ENCODE results near the gene LBX1. TPM values are rescaled to one million over a fixed set of nuclear protein-coding genes. Genes with fewer than 3 reads are reported as not detected.

LBX1 gene
- total RNA-seq, 1 donor from 2014 or later = not detected

DNA sequence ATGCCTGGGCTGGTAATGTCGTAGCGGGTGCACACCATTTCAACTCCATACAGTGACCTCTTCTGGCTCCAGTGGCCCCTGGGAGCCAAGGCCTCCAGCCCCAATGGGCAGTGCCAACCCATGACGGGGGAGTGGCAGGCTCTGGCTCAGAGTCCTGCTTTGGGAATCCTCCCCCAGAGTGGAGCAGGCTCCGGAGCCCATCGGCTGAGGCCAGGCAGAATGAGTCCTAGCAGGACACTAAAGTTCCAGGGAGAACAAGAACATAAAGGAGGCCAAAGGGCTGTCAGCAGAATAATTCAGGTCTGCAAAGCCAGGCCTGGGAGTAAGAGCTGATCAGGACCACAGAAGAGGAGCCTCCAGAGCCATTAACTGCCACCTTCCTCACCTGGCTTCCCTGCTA is 33.3 kb downstream of the LBX1 start:
- no peak overlapping the region for H3K4me3 ChIP-seq
- no peaks in the 10 kb centered on the region for H3K36me3 ChIP-seq
- no peaks in the 10 kb centered on the region for H3K27me3 ChIP-seq
- TF ChIP-seq, protein P1, sequence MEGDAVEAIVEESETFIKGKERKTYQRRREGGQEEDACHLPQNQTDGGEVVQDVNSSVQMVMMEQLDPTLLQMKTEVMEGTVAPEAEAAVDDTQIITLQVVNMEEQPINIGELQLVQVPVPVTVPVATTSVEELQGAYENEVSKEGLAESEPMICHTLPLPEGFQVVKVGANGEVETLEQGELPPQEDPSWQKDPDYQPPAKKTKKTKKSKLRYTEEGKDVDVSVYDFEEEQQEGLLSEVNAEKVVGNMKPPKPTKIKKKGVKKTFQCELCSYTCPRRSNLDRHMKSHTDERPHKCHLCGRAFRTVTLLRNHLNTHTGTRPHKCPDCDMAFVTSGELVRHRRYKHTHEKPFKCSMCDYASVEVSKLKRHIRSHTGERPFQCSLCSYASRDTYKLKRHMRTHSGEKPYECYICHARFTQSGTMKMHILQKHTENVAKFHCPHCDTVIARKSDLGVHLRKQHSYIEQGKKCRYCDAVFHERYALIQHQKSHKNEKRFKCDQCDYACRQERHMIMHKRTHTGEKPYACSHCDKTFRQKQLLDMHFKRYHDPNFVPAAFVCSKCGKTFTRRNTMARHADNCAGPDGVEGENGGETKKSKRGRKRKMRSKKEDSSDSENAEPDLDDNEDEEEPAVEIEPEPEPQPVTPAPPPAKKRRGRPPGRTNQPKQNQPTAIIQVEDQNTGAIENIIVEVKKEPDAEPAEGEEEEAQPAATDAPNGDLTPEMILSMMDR (IDR thresholded peaks at IDR 0.05) = no peak
- TF ChIP-seq POLR2A (IDR thresholded peaks at IDR 0.05) = no peak
- intact Hi-C loops (cut with DNase I) = no loop called here
- H3K27ac ChIP-seq = no peak overlapping the region
- no peaks in the 10 kb centered on the region for H3K4me1 ChIP-seq
- H3K9me3 ChIP-seq = no peaks in the 10 kb centered on the region
- DNase-seq (ENCODE audit: extremely low spot score in 2 of 2) = no peak

DNA sequence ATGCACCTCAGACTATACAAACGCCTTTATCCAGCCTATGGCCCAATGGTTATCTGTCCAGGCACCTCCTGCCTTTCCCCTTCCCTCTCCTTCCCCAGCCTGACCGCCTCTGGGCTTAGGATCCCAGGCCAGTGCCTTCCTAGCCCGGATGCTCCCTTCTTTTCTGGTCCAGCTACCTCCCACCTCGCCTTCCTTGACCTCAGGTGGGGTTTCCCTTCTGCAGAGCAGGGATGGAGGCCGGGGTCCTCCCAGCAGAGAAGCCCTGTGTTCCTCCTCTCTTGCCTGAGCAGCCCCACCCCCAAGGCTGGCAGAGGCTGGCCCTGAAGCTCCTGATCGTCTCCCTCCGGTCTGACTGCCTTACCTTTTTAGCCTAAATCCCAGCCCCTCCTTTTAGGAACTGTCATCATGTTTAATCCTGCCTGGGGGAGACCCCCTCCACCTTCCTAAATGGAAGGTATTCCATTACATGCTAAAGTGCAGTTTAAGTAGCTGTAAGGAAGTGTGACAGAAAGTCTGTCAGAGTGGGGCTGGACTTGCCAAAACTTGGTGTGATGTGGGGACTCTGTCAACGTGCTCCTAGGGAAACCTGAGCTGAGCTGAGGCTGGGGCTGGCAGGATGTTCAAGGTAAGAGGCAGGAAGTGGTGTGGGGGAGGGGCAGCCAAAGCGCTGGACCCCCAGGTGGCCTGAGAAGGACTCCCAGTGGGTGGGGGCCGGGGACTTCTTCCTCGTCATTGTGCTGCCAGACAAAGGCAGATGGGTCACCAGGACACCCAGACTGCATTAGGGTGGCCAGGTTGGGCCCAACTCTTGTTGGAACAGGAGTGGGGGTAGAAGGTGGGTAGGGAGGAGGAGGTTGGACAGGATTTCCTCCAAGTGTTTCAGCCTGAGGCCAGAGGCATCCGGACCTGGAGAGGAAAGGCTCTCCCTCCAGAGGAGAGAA is 39.5 kb downstream of the LBX1 start:
- Histone ChIP-seq H3K9me3 (no peaks in the 10 kb centered on the region), H3K4me3 (no peak overlapping the region), H3K27ac (no peak overlapping the region), H3K27me3 (no peaks in the 10 kb centered on the region), H3K4me1 (no peaks in the 10 kb centered on the region), H3K36me3 (no peaks in the 10 kb centered on the region)
- intact Hi-C loops (cut with DNase I) = no loop called here
- no peak for TF ChIP-seq POLR2A (IDR thresholded peaks at IDR 0.05)
- no peak for TF ChIP-seq POLR2AphosphoS5 (IDR thresholded peaks at IDR 0.05; ENCODE audit: insufficient read depth in 1 of 2, low read depth in 1 of 2)
- TF ChIP-seq, protein P1 (IDR thresholded peaks at IDR 0.05) = no peak
- no peak for DNase-seq (ENCODE audit: extremely low spot score in 2 of 2)

DNA sequence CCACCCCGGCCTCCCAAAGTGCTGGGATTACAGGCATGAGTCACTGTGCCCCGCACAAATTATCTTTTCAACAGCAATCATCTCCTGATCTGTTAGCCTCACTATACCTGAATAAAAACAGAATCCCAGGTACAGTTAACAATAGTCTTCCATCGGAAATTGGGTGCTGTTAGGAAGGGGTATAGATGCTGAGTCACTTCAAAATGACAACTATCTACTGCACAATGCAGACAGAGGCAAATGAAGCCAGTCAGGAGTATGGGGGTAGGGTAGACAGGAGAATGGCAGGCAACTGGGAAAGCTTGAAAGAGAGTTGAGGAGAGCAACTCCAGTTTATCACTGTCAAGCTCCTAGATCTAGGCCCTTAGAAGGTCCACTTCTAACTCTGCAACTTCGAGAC is 40.3 kb downstream of the LBX1 start:
- no peak overlapping the region for H3K27ac ChIP-seq
- no peak for DNase-seq (ENCODE audit: extremely low spot score in 2 of 2)
- no peak overlapping the region for H3K4me3 ChIP-seq
- no peaks in the 10 kb centered on the region for H3K36me3 ChIP-seq
- no peaks in the 10 kb centered on the region for H3K4me1 ChIP-seq
- intact Hi-C loops (cut with DNase I) = no loop called here
- H3K9me3 ChIP-seq = no peaks in the 10 kb centered on the region
- TF ChIP-seq, protein P1 (IDR thresholded peaks at IDR 0.05) = no peak
- TF ChIP-seq POLR2AphosphoS5 (IDR thresholded peaks at IDR 0.05; ENCODE audit: insufficient read depth in 1 of 2, low read depth in 1 of 2) = no peak
- no peaks in the 10 kb centered on the region for H3K27me3 ChIP-seq

DNA sequence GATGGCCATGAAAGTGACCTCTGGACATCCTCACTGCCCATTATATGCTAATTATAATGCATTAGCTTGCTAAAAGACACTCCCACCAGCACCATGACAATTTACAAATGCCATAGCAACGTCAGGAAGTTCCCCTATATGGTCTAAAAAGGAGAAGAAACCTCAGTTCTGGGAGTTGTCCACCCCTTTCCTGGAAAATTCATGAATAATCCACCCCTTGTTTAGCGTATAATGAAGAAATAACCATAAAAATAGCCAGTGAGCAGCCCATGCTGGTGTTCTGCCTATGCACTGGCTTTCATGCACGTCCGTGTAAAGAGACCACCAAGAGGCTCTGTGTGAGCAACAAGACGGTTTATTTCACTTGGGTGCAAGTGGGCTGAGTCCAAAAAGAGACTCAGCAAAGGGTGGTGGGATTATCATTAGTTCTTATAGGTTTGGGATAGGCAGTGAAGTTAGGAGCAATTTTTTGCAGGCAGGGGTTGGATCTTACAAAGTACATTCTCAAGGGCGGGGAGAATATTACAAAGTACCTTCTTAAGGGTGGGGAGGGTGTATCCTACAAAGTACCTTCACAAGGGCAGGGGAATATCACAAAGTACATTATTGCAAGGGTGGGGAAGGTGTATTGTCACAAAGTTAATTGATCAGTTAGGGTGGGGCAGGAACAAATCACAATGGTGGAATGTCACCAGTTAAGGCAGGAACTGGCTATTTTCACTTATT is 45.6 kb downstream of the LBX1 start:
- no peak overlapping the region for H3K27ac ChIP-seq
- no peaks in the 10 kb centered on the region for H3K4me1 ChIP-seq
- H3K27me3 ChIP-seq = no peaks in the 10 kb centered on the region
- no peaks in the 10 kb centered on the region for H3K36me3 ChIP-seq
- no peak for DNase-seq (ENCODE audit: extremely low spot score in 2 of 2)
- TF ChIP-seq POLR2A (IDR thresholded peaks at IDR 0.05) (no peak), POLR2AphosphoS5 (IDR thresholded peaks at IDR 0.05; ENCODE audit: insufficient read depth in 1 of 2, low read depth in 1 of 2) (no peak)
- TF ChIP-seq, protein P1 (IDR thresholded peaks at IDR 0.05) = no peak
- no peaks in the 10 kb centered on the region for H3K9me3 ChIP-seq
- no peak overlapping the region for H3K4me3 ChIP-seq
- intact Hi-C loops (cut with DNase I) = no loop called here

DNA sequence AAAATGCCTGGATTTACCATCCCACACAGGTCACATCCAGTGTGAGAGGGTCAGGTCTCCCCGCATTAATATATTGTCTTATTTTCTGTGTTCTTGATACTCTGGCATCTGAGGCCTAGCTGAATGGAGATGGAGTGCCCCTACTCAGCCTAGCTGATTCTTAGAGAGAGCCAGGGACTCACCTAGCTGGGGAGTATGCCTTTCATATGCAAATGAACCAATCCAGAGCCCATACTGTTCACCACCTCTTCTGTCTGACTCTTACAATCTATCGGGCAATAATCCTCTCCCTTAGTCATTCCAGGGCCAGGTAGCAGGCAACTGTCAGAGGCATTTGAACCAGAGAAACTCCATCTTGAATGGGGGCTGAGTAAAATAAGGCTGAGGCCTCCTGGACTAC is 46.3 kb downstream of the LBX1 start:
- Histone ChIP-seq H3K4me1 (no peaks in the 10 kb centered on the region), H3K27ac (no peak overlapping the region), H3K36me3 (no peaks in the 10 kb centered on the region), H3K4me3 (no peak overlapping the region), H3K27me3 (no peaks in the 10 kb centered on the region), H3K9me3 (no peaks in the 10 kb centered on the region)
- TF ChIP-seq POLR2AphosphoS5 (IDR thresholded peaks at IDR 0.05; ENCODE audit: insufficient read depth in 1 of 2, low read depth in 1 of 2) = no peak
- no peak for TF ChIP-seq POLR2A (IDR thresholded peaks at IDR 0.05)
- TF ChIP-seq, protein P1 (IDR thresholded peaks at IDR 0.05) = no peak
- intact Hi-C loops (cut with DNase I) = no loop called here
- no peak for DNase-seq (ENCODE audit: extremely low spot score in 2 of 2)

Measured in vagina (tissue), 2 donors.